Erythroblast (primary cell): Measurements from ENCODE around the gene NTRK1.

Source experiments
- GATA1 ChIP-seq: IDR thresholded peaks from 2 replicates; pipeline ENCODE4 v1.6.1; 2011; ENCODE audit warnings: low read depth, mild to moderate bottlenecking, control low read depth, low read length, moderate library complexity
- POLR2A ChIP-seq: IDR thresholded peaks from 2 replicates; pipeline ENCODE4 v1.6.1; 2011; ENCODE audit warnings: mild to moderate bottlenecking, low read length

DNA sequence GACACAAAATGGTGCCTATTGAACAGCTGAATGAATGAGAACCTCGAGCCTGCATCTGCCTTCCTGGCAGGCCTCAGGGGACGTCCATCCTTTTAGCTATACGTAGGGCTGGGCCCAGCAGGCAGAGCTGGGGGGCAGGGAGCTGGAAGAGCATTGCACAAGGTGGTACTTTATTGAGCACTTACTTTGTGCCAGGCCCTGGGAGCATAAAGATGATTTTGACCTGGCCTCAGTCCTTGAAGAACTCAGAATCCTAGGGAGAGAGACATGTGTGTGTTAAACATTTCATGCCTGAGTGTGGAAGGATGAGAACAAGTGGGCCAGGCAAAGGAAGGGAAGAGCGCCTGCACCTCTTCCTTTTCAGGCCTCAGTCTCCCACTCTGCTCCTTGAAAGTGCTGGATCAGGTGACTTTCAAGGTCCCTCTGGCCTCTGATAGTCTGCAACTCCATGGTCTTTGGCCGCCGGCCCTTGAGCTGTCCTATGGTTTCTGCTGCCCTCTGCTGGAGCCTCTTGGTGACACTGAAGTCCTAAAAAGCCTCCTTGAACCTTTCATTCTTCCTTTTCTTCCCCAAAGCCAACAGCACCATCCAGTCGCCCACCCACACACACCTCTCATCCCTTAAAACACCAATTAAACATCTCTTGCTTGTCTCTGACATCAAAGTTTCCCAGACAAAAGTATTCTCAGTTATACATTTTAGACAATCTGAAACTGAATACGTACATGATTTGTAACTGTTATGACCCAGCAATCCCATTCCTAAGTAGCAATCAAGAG lies 29.3 kb downstream of the NTRK1 start:
- TF ChIP-seq POLR2A (no peak), GATA1 (no peak)
